RPMI7951 (cell line): Measurements from ENCODE around the gene GRHL3. TPM values are rescaled to one million over a fixed set of nuclear protein-coding genes. Genes with fewer than 3 reads are reported as not detected.
"Not testable (repeated sequence)": the region's sequence is repeated elsewhere in the genome, so short reads cannot be mapped to it uniquely, and the experiment has no call there.

ENCODE experiments used
- DNase-seq: peaks from one replicate; pipeline ENCODE4 v3.0.0-alpha.2; 2012; ENCODE audit warnings: low read depth
- total RNA-seq: library from RNA; depleted of rRNA; stranded (reverse); fragments of >200 nt; shearing (Covaris generic); gene quantifications from 2 replicates; pipeline ENCODE4 v1.2.3, GENCODE V29; 2014; rRNA removed

Gene GRHL3
- not detected in 2 replicates for total RNA-seq

- no peak for DNase-seq
Measured at GRCh38 chr1:24319312-24319863, at the start of gene GRHL3. GRHL3 (plus strand) TSS chr1:24319357; CDS start chr1:24319552, 195 bp downstream.

GRCh38 chr1:24274203-24275103, 44.7 kb upstream of the GRHL3 start:
- DNase-seq = not testable (repeated sequence)

GRCh38 chr1:24275104-24275410, 44.1 kb upstream of the GRHL3 start:
- DNase-seq = no peak

GRCh38 chr1:24275510-24275909, 43.6 kb upstream of the GRHL3 start:
- peak; percentile 86 for DNase-seq

GRCh38 chr1:24276791-24277190, 42.4 kb upstream of the GRHL3 start:
- DNase-seq = no peak

GRCh38 chr1:24277420-24278169, 41.6 kb upstream of the GRHL3 start:
- peak; percentile 82 for DNase-seq

- DNase-seq = no peak
Measured at GRCh38 chr1:24278726-24279125, 40.4 kb upstream of the GRHL3 start.

GRCh38 chr1:24279590-24280232, 39.4 kb upstream of the GRHL3 start:
- DNase-seq = no peak

GRCh38 chr1:24281591-24281990, 37.6 kb upstream of the GRHL3 start:
- DNase-seq = no peak

GRCh38 chr1:24282491-24282890, 36.7 kb upstream of the GRHL3 start:
- no peak for DNase-seq

GRCh38 chr1:24283326-24284155, 35.6 kb upstream of the GRHL3 start:
- peak; percentile 94 for DNase-seq

GRCh38 chr1:24284156-24284471, 35.0 kb upstream of the GRHL3 start:
- no peak for DNase-seq

- DNase-seq = no peak
Measured at GRCh38 chr1:24285231-24285630, 33.9 kb upstream of the GRHL3 start.

GRCh38 chr1:24286246-24287010, 32.7 kb upstream of the GRHL3 start:
- DNase-seq = no peak

- not testable (repeated sequence) for DNase-seq
Measured at GRCh38 chr1:24287779-24288178, 31.4 kb upstream of the GRHL3 start.

GRCh38 chr1:24288479-24288878, 30.7 kb upstream of the GRHL3 start:
- no peak for DNase-seq

GRCh38 chr1:24289937-24290595, 29.1 kb upstream of the GRHL3 start:
- DNase-seq = peak; percentile 98

- no peak for DNase-seq
Measured at GRCh38 chr1:24290933-24291487, 28.1 kb upstream of the GRHL3 start.

GRCh38 chr1:24292103-24292502, 27.1 kb upstream of the GRHL3 start:
- DNase-seq = no peak

GRCh38 chr1:24292887-24293286, 26.3 kb upstream of the GRHL3 start:
- DNase-seq = no peak
